Measurements from ENCODE around the gene UGDH. TPM values are rescaled to one million over a fixed set of nuclear protein-coding genes. Genes with fewer than 3 reads are reported as not detected.

Gene UGDH
- total and polyA plus RNA-seq, 2 of the 13 experiments (the other 11 are each of a cell fraction or from before 2014, with no cell fraction given) = 99.0 to 384 TPM

- Histone ChIP-seq H3K27ac (ENCODE audit: extremely low read length, insufficient read depth, low read length) (no peak overlapping the region), H3K79me2 (ENCODE audit: insufficient read depth, low read length) (no peaks in the 10 kb centered on the region), H3K9ac (ENCODE audit: insufficient read depth, low read depth, low read length) (no peak overlapping the region), H2AFZ (ENCODE audit: low read length) (no peak overlapping the region), H3K9me3 (ENCODE audit: low read length) (no peaks in the 10 kb centered on the region), H3K4me3 (replicated peaks in 1 of 3; ENCODE audit: insufficient read depth in 1 of 3, low read depth in 2 of 3, low read length in 3 of 3) (no peak overlapping the region), H3K4me1 (ENCODE audit: insufficient read depth, low read length) (peaks cover 20% of the 10 kb centered on the region), H3K36me3 (replicated peaks in 1 of 2; ENCODE audit: control insufficient read depth in 1 of 2, insufficient read depth in 2 of 2, low read length in 2 of 2) (no peaks in the 10 kb centered on the region), H3K27me3 (ENCODE audit: control insufficient read depth in 1 of 2, insufficient read depth in 2 of 2, low read length in 2 of 2) (no peaks in the 10 kb centered on the region), H4K20me1 (ENCODE audit: insufficient read depth, low read length) (no peaks in the 10 kb centered on the region), H3K4me2 (ENCODE audit: low read depth, low read length) (no peak overlapping the region)
- DNase-seq (ENCODE audit: low spot score) = no peak
- intact Hi-C loops (cut with micrococcal nuclease; ENCODE audit: unreplicated experiment) = no loop called here
- no peak for TF ChIP-seq ZNF546 (CRISPR knock-in tag; conservative IDR thresholded peaks at IDR 0.05)
- no peak for TF ChIP-seq HOXA9 (CRISPR knock-in tag; IDR thresholded peaks at IDR 0.05; ENCODE audit: borderline replicate concordance)
- no peak for TF ChIP-seq ATF6 (CRISPR knock-in tag; conservative IDR thresholded peaks at IDR 0.05)
- no peak for TF ChIP-seq NCOR1 (IDR thresholded peaks at IDR 0.05; ENCODE audit: borderline replicate concordance, low read length)
- no peak for TF ChIP-seq ATF2 (CRISPR knock-in tag; IDR thresholded peaks at IDR 0.05)
- TF ChIP-seq AGO2 (optimal IDR thresholded peaks at IDR 0.05; ENCODE audit: low read depth, low read length) = no peak
- TF ChIP-seq ZBTB2 (CRISPR knock-in tag; IDR thresholded peaks at IDR 0.05; ENCODE audit: low read depth) = no peak
- TF ChIP-seq HNRNPH1 (optimal IDR thresholded peaks at IDR 0.05; ENCODE audit: low read depth, low read length) = no peak
- no peak for TF ChIP-seq ZBTB21 (CRISPR knock-in tag; IDR thresholded peaks at IDR 0.05)
- TF ChIP-seq ZNF644 (CRISPR knock-in tag; IDR thresholded peaks at IDR 0.05; ENCODE audit: low read depth) = no peak
- CTCF ChIA-PET (ENCODE audit: low intra/inter-chr PET ratio, low total read pairs) = no interaction called here
- FAIRE-seq = no peak
- 97% methylated on average over 5 of the region's 5 CpGs for WGBS (ENCODE audit: low lambda C conversion rate)
- BruUV-seq (replicated peaks) = no TSS peak
- in situ Hi-C loops (cut with HindIII; ENCODE audit: extremely low pct_ligation_motif_present, low pct_unique_long_range_greater_than_20kb) = no loop called here
- POLR2A ChIA-PET = interaction anchor here (0.8 kb wide), 1 partner anchor 75 kb away, joined by 3 read pairs; no protein-coding TSS in a partner anchor
- ATAC-seq = no peak
Measured at GRCh38 chr4:39562792-39563191, 35.6 kb upstream of the UGDH start.
